Keratinocyte (primary cell): ENCODE results near the gene PAQR7. TPM values are rescaled to one million over a fixed set of nuclear protein-coding genes. Genes with fewer than 3 reads are reported as not detected.
A peak's percentile ranks its signal among the peaks of the same experiment; 100 is the strongest.

ENCODE experiments used
- DNase-seq: peaks from one replicate; pipeline ENCODE4 v3.0.0-alpha.2; 2011; ENCODE audit warnings: low read depth, missing footprints, low spot score
- FAIRE-seq: peaks from 2 replicates; lab custom pipeline; 2011; peaks lifted over from hg19 to GRCh38; lab: Jason Lieb, UNC
- H2AFZ ChIP-seq: 2 replicates; pipeline ENCODE4 v1.6.0; 2012; ENCODE audit warnings: low read length, control low read depth, inconsistent platforms; ENCODE audit not compliant: control insufficient read depth
- H3K27ac ChIP-seq: 2 replicates; pipeline ENCODE4 v1.5.1; 2011; ENCODE audit warnings: low read length; ENCODE audit not compliant: control insufficient read depth, insufficient read depth
- H3K27me3 ChIP-seq: 3 replicates; pipeline ENCODE4 v1.6.0; 2011; ENCODE audit warnings: low read length; ENCODE audit not compliant: control insufficient read depth, insufficient read depth; ENCODE audit errors: extremely low read depth
- H3K36me3 ChIP-seq, 2 experiments: 2 replicates in 1 of 2; 3 replicates in 1 of 2; pipeline ENCODE4 v1.5.1; 2011; ENCODE audit warnings: low read length in 2 of 2, mild to moderate bottlenecking in 1 of 2; ENCODE audit not compliant: control insufficient read depth in 2 of 2, insufficient read depth in 2 of 2; ENCODE audit errors: extremely low read depth in 1 of 2
- H3K4me1 ChIP-seq: 3 replicates; pipeline ENCODE4 v1.5.1; 2011; ENCODE audit warnings: low read length; ENCODE audit not compliant: control insufficient read depth, insufficient read depth; ENCODE audit errors: extremely low read depth
- H3K4me2 ChIP-seq: 3 replicates; pipeline ENCODE4 v1.6.0; 2011; ENCODE audit warnings: low read depth, low read length; ENCODE audit not compliant: control insufficient read depth, insufficient read depth; ENCODE audit errors: extremely low read depth
- H3K4me3 ChIP-seq, 3 experiments: fragments of 200-600 bp in 1 of 3; sonication (generic) in 1 of 3; 2 replicates in 2 of 3; 3 replicates in 1 of 3; pipeline ENCODE4 v1.5.1; 2011 to 2016; ENCODE audit warnings: low read length in 3 of 3, mild to moderate bottlenecking in 3 of 3, control low read depth in 2 of 3, inconsistent platforms in 1 of 3, low read depth in 1 of 3, mixed read lengths in 1 of 3, mixed run types in 1 of 3, moderate library complexity in 1 of 3; ENCODE audit not compliant: control insufficient read depth in 2 of 3, insufficient read depth in 2 of 3; ENCODE audit errors: extremely low read depth in 1 of 3
- H3K79me2 ChIP-seq: 2 replicates; pipeline ENCODE4 v1.6.0; 2012; ENCODE audit warnings: low read length; ENCODE audit not compliant: control insufficient read depth, insufficient read depth
- H3K9ac ChIP-seq: 3 replicates; pipeline ENCODE4 v1.6.0; 2011; ENCODE audit warnings: low read length; ENCODE audit not compliant: control insufficient read depth, insufficient read depth; ENCODE audit errors: extremely low read depth
- H3K9me1 ChIP-seq: 3 replicates; pipeline ENCODE4 v1.6.0; 2011; ENCODE audit warnings: low read length; ENCODE audit not compliant: control insufficient read depth, insufficient read depth; ENCODE audit errors: extremely low read depth
- H3K9me3 ChIP-seq: 2 replicates; pipeline ENCODE4 v1.5.1; 2012; ENCODE audit warnings: low read depth, low read length; ENCODE audit not compliant: control insufficient read depth
- H4K20me1 ChIP-seq: 3 replicates; pipeline ENCODE4 v1.6.0; 2011; ENCODE audit warnings: low read length; ENCODE audit not compliant: control insufficient read depth, insufficient read depth; ENCODE audit errors: extremely low read depth
- EZH2 ChIP-seq: IDR thresholded peaks from one replicate; pipeline ENCODE4 v1.6.1; 2012; ENCODE audit warnings: inconsistent platforms, mild to moderate bottlenecking, low read length, moderate library complexity
- dilution Hi-C: fragments of 300-500 bp; cut with MboI; formaldehyde crosslinking; loops from one replicate; pipeline ENCODE4 v1.7.0; 2020; ENCODE audit warnings: low sequenced_read_pairs; ENCODE audit not compliant: extremely low pct_ligation_motif_present
- polyA plus RNA-seq, 5 experiments: library from polyadenylated mRNA; depleted of rRNA in 3 of 5; stranded (reverse) in 3 of 5; stranded (forward) in 1 of 5; unstranded in 1 of 5; fragments of >200 nt; gene quantifications; 1 replicate in 1 of 5; 2 replicates in 3 of 5; 3 replicates in 1 of 5; pipeline versions ENCODE4 v1.2.1 to v1.2.3, GENCODE V29; 2011 to 2012; ENCODE audit warnings: missing spikeins in 2 of 5, low read depth in 1 of 5, low replicate concordance in 1 of 5
- TF ChIP-seq, protein P1 (sequence below), 3 experiments: IDR thresholded peaks in 1 of 3; conservative IDR thresholded peaks in 1 of 3; optimal IDR thresholded peaks in 1 of 3; 2 replicates in 2 of 3; 3 replicates in 1 of 3; pipeline versions ENCODE3 to v1.5.1; 2011; ENCODE audit warnings: low read length in 3 of 3, mild to moderate bottlenecking in 3 of 3, moderate library complexity in 2 of 3, control low read depth in 1 of 3, inconsistent platforms in 1 of 3; ENCODE audit not compliant: insufficient read depth in 2 of 3; ENCODE audit errors: extremely low read depth in 1 of 3

PAQR7 gene
- polyA plus RNA-seq, 1 donor (not counting 4 experiments of a cell fraction or from before 2014, with no cell fraction given): 14.5 TPM

GRCh38 chr1:25817840-25818501 is 57.5 kb downstream of the PAQR7 start:
- H3K9me3 ChIP-seq: no peaks in the 10 kb centered on the region
- no peak overlapping the region for H2AFZ ChIP-seq
- H3K36me3 ChIP-seq: peaks cover 0 to 13% of the 10 kb centered on the region in 2 experiments
- DNase-seq: no peak
- peak overlapping the region; percentile 76 for H3K4me2 ChIP-seq
- H4K20me1 ChIP-seq: no peaks in the 10 kb centered on the region
- H3K4me1 ChIP-seq: peaks cover 27% of the 10 kb centered on the region
- H3K9ac ChIP-seq: no peak overlapping the region
- peak; percentile 56 for FAIRE-seq
- TF ChIP-seq, protein P1, sequence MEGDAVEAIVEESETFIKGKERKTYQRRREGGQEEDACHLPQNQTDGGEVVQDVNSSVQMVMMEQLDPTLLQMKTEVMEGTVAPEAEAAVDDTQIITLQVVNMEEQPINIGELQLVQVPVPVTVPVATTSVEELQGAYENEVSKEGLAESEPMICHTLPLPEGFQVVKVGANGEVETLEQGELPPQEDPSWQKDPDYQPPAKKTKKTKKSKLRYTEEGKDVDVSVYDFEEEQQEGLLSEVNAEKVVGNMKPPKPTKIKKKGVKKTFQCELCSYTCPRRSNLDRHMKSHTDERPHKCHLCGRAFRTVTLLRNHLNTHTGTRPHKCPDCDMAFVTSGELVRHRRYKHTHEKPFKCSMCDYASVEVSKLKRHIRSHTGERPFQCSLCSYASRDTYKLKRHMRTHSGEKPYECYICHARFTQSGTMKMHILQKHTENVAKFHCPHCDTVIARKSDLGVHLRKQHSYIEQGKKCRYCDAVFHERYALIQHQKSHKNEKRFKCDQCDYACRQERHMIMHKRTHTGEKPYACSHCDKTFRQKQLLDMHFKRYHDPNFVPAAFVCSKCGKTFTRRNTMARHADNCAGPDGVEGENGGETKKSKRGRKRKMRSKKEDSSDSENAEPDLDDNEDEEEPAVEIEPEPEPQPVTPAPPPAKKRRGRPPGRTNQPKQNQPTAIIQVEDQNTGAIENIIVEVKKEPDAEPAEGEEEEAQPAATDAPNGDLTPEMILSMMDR (optimal IDR thresholded peaks at IDR 0.05 in 1 of 3, IDR thresholded peaks at IDR 0.05 in 1 of 3, conservative IDR thresholded peaks at IDR 0.05 in 1 of 3; ENCODE audit: extremely low read depth in 1 of 3, insufficient read depth in 2 of 3, low read length in 3 of 3): peak; percentile 54 to 64 (median 54)
- TF ChIP-seq EZH2: no peak
- peaks cover 19% of the 10 kb centered on the region for H3K79me2 ChIP-seq
- peak overlapping the region in 1 of 3 experiments; percentile 2 for H3K4me3 ChIP-seq
- no peak overlapping the region for H3K27ac ChIP-seq
- dilution Hi-C loops: no loop called here
- no peaks in the 10 kb centered on the region for H3K27me3 ChIP-seq
- H3K9me1 ChIP-seq: peaks cover 2% of the 10 kb centered on the region

DNA sequence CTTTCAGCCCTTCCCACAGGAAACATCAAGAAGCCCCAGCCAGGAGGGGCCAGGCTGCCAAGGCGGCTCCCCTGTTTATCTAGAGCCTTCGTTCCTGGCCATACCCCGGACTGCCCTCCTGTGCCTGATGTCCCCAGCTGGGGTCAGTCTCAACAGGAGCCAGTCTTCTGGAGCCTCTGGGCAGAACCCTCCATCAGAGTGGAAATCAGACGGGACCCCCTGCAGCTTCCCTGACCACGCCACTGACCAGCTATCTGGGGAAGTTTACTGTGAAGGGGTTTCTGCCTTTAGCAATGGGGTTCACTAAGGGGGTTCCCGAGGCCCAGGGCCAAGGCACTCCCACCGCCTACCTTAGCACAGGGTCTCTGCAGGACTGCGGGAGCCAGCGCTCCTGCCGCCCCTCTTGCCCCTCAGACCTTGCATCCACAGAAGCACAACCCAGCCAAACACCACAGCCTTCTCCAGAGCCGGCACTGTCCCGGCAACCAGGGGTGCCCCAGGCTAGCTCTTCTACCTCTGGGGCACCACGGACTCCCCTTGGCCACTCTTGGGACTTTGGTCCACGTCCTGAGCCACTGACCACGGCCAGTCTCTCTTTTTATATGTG is 59.3 kb downstream of the PAQR7 start:
- Histone ChIP-seq H3K4me1 (peaks cover 21% of the 10 kb centered on the region), H3K9me1 (peaks cover 2% of the 10 kb centered on the region), H3K9ac (no peak overlapping the region), H2AFZ (no peak overlapping the region), H3K27me3 (no peaks in the 10 kb centered on the region), H3K4me2 (no peak overlapping the region), H3K79me2 (peaks cover 8% of the 10 kb centered on the region), H3K9me3 (no peaks in the 10 kb centered on the region), H4K20me1 (no peaks in the 10 kb centered on the region), H3K27ac (no peak overlapping the region), H3K4me3 (no peak overlapping the region), H3K36me3 (peaks cover 0 to 18% of the 10 kb centered on the region in 2 experiments)
- TF ChIP-seq, protein P1 (optimal IDR thresholded peaks at IDR 0.05 in 1 of 3, IDR thresholded peaks at IDR 0.05 in 1 of 3, conservative IDR thresholded peaks at IDR 0.05 in 1 of 3; ENCODE audit: extremely low read depth in 1 of 3, insufficient read depth in 2 of 3, low read length in 3 of 3): no peak
- no peak for TF ChIP-seq EZH2
- dilution Hi-C loops: no loop called here
- DNase-seq (no peak), FAIRE-seq (no peak)
